Endometrium (tissue), 2 donors: ENCODE measurements around the gene BEST2.
"Not testable (repeated sequence)": the region's sequence is repeated elsewhere in the genome, so short reads cannot be mapped to it uniquely, and the experiment has no call there.

Experiments used
- FAIRE-seq: peaks from 2 replicates; lab custom pipeline; 2012; peaks lifted over from hg19 to GRCh38; lab: Jason Lieb, UNC
- donor health status: control.
- donor health status: control.

BEST2 gene

DNA sequence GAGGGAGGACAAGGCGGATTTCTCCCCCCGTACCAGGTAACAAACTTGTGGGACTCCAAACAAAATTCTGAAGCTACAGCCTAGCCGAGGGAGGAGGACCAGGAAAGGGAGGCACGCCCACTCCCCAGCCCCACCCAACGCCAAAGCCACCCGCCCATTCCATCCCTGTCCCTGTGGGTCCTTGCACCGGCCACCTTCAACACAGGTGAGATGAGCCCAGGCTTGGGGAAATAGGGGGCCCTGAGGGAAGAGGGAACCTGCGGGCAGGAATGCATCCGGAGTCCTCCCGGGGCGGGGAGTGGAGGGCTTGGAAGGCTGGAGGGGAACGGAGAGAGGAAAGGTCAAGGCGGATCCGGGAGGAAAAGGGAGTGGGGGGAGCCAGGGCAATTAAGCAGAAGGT is at the start of gene BEST2:
BEST2 (plus strand) TSS at position 157 of the 400 bp plus-strand sequence. CDS start 802 bp downstream, outside the sequence.
- no peak for FAIRE-seq

DNA sequence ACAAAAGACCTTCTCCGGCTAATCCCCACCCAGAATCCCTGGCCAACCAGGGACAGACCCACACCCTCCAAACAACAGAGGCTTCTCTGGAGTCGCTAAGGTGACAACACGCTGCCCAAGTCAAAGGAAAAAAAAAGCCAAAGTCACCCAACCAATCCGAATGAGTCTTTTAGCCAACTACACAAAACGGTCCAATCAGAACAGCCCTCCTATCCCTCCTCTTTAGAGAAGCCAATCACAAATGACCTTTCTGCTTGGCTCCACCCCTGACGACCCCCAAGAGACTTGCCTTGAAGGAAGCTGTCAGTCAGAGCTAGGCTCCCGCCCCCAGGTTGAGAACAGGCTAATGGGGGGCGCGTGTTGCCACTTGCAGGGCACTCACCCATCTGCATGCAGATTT is 48.5 kb upstream of the BEST2 start:
- FAIRE-seq = no peak

DNA sequence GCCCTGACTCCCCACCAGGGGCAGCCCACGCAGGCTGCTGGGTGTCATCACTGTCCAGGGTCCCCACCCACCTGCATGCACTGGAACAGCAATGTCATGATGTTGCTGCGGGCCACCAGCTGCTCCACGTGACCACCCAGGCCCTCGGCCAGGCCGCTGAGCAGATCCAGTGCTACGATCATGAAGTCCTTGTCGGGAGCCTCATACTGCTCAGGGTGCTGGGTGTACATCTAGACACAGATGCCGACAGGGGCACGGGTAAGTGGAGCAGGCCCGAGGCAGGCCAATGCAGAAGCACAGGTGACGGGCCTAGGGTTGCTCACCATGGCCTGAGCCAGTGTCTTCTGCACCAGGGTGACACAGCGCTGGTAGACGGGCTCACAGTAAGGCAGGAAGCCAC is 46.4 kb upstream of the BEST2 start:
- no peak for FAIRE-seq

DNA sequence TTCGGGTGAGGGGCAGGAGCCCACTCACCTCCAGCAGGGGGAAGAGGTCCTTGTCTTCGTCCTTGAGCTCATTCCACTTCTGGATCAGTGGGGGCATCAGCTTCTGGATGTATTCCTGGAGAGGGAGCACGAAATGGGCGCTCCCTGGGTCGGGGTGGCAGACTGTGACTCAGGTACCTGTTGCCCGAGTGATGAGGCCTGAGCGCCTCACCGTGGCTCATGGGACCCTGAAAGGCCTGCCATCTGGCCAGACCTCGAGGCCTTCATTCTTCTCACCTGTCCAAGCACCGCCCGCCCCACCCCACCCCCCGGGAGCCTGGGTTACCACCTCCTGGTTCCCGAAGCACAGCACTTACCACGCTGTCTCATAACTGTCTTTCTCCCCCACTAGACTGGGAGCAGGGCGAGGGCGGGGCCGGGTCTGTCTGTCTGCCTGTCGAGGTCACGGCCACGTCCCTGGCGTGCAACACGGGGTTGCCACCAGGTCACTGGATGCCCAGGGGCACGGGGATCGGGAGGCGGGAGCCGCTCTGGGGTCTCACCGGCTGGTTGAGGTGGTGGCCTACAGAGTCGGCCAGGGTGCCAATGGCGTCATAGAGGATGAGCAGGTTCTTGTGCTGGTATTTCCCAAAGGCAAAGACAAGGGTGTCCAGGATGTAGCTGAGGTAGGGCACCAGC is 45.8 kb upstream of the BEST2 start:
- no peak for FAIRE-seq

DNA sequence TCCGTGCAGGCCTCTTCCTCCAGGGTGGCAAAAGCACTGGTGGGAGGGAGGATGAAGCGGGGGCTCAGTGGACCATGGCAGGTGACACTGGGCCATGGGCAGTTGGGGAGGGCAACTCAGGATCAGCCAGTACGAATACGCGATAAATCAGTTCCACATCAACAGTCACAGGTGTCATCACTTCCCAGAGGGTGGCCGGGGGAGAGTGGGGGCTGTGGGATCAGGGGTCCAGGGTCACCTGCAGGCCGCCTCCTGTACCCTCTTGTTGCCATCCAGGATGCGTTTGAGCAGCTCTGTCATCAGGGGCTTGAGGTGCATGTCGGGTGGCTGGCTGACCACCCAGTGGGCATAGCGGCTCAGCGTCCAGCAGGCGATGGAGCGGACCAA is 45.3 kb upstream of the BEST2 start:
- no peak for FAIRE-seq

DNA sequence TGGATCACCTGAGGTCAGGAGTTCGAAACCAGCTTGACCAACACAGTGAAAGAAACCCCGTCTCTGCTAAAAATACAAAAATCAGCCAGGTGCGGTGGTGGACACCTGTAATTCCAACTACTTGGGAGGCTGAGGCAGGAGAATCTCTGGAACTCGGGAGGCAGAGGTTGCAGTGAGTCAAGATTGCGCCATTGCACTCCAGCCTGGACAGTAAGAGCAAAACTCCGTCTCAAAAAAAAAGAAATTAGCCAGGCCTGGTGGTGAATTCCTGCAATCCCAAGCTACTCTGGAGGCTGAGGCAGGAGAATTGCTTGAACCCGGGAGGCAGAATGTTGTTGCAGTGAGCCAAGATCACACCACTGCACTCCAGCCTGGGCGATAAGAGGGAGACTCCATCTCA is 43.0 kb upstream of the BEST2 start:
- FAIRE-seq = no peak

DNA sequence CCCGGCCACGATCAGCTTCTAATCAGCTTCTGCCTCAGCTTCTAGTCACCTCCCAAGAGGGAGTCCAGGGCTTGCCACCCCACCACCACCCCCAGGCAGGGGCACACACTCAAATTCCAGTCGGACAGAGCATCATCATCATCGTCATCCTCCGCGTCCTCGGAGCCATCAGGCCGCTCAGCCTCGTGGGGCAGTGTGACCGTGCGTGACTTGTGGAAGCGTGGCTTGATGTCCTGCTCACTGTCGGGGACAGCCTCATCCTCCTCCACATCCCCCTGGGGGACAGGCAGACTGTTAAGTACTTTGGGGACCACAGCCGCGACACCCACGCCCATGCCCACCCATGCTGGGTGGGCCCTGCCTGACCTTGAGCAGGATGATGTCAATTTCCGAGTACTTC is 40.4 kb upstream of the BEST2 start:
- FAIRE-seq = no peak

DNA sequence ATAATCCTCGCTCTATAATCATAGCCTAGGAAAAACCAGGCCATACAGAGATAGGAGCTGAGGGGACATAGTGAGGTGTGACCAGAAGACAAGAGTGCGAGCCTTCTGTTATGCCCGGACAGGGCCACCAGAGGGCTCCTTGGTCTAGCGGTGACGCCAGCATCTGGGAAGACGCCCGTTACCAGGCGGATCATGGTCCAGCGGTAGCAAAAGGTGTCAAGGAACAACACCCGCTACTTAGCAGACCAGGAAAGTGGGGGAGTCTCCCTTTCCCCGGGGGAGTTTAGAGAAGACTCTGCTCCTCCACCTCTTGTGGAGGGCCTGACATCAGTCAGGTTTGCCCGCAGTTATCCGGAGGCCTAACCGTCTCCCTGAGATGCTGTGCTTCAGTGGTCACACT is 39.5 kb upstream of the BEST2 start:
- FAIRE-seq = not testable (repeated sequence)

DNA sequence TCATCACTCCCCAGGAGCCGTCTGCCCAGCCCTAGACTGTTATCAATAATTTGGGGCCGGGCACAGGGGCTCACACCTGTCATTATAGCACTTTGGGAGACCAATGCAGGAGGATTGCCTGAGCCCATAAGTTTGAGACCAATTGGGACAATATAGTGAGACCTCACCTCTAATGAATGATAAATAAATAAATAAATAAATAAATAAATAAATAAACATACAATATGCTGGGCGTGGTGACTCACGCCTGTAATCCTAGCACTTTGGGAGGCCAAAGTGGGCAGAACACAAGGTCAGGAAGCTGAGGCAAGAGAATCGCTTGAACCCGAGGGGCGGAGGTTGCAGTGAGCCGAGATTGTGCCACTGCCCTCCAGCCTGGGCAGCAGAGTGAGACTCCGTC is 38.3 kb upstream of the BEST2 start:
- not testable (repeated sequence) for FAIRE-seq

DNA sequence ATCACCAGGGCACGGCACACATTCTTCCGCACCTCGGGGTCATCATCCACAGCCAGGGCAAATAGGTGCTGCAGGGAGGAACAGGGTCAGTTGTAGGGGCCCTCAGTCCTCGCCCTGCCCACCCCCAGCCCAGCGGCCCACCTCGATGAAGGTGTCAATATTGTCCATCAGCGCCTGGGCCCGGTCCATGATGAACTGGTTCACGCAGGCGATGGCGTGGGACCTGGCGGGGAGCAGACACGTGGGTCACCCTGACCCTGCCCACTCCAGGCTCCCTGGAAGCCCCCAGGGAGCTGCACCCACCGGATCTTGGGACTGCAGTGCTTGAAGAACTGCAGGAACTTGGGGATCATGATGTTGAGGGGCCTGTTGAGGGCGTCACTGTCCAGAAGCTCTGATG is 36.5 kb upstream of the BEST2 start:
- no peak for FAIRE-seq

DNA sequence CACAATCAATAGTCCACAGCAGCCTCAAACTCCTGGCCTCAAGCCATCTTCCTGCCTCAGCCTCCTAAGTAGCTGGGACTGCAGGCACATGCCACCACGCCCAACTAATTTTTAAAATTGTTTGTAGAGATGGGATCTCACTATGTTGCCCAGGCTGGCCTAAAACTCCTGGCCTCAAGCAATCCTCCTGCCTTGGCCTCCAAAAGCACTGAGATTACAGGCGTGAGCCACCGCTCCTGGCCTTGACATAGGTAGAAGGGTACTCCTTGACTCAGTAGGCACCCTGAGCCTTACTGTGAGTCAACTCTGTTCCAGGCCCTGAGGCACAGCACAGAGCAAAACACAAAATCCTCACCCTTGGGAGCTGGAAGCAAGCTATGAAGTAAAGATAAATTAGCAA is 35.7 kb upstream of the BEST2 start:
- no peak for FAIRE-seq

DNA sequence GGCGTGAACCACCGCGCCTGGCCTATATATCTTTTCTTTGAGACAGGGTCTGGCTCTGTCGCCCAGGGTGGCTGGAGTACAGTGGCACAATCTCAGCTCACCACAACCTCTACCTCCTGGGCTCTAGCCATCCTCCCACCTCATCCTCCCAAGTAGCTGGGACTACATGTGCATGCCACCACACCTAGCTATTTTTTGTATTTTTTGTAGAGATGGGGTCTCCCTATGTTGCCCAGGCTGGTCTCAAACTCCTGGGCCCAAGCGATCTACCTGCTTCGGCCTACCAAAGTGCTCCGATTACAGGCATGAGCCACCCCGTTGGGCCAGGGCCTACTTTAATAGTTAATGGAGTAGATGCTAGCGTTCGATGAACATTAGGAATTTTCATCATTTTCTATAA is 31.3 kb upstream of the BEST2 start:
- FAIRE-seq = no peak

DNA sequence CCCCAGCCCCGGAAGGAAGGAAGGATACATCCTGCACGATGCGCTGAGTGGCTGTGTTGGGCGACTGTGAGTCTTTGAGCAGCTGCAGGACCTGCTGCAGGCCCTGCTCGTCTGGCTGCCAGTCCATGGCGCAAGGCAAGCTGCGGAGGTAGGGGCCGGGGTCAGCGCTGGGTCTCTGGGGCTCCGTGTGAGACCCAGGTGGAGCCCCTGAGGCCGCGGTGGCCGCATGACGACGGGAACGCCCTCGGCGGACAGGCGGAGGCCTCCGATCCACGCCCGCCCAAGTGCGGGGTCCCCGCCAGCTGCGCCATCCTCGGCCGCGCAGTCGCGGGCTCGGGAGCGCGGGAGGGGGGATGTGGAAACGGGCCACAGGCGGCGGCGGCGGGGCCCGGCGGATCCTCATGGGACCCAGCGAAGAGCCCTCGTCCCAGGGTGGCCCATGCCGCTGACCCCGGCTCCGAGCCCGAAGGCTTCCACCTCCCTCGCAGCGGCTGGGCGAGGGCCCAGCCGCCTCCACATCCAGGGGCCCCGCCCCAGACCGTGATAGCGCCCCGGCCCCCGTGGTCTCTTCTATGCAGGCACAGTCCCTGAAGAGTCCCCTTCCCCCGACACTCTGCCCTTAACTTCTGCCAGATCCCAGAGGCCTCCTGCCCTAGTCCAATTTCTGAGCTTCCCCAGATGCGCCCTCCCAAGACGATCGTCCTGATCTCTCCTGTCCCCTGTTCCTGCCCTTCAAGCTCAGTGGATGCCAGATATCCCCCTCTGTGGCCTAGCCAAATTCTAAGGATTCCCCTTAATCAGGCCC is 30.5 kb upstream of the BEST2 start:
- FAIRE-seq = no peak

DNA sequence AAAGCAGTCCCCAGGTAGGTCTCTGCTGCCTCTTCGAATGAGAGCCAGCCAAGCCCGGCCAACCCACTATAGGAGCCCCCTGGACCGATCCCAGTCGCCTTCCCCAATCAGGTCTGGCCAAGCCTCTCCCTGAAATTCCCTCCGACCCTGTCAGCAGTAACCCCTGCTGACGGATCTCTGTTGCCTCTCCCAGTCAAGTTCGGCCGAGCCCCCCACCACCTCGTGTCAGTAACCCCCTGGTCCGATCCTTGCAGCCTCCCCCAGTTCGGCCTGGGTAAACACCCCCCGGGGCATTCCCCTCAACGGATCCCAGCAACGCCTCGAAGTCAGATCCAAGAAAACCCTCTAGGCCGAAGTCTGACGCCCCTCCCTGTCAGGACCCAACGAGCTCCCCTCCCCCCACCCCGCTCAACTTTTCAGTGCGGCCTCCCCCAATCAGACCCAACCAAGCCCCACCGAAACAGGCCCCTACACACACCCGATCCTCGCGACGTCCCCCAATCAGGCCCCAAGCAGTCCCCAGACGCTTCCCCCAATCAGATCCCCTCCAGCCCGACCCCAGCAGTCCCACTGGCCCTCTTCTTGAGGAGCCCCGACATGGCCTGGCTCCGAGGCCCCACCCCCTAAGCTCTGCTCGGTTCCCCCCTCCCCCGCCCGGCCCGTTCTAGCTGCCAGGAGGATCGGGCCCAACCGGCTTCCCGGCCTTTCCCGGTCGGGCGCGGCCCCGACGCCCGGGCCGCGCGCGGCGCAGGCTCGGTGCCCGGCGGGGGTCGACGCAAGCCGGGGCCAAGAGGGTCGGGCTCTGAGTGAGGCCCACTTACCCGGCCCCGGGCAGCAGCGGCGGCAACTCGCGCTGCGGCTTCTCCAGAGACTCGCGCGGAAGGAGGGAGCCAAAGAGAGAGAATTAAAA is 29.7 kb upstream of the BEST2 start:
- FAIRE-seq = no peak

DNA sequence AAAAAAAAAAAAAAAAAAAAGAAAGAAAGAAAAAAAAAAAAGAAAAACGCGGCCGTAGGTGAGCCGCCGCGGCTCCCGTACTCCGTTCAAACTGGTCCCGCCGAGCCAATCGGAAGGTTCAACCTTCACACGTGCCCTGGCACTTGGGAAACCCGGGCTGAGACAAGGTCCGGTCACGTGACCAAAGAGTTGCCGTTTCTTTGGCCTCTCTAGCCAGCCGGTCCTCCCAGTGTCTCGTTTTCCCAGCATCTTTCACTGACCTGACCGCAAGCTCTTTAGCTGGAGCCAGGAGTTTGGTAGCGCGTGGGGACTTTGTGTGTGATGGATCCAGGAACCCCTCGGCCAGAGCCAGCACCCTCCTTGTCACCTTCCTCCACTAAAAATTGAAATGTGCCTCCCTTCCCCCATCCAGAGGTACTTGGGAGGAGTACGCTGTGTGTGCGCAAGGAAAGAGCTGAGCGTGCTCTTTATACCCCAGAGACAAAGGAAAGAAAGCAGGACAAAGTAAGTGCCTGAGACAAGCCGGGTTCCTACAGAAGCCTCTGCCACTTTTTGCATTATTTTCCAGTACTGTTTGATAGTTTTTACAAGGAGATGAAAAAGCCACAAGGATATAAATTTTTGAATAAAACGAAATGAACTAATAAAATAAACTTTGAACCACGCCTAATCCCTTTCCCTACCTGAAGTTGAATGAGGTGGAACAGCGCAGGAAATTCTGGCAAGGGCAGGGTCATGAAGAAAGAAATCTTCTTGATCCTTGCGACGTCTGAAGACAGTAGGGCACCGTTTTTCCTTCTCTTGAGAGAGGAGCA is 28.8 kb upstream of the BEST2 start:
- peak; percentile 97 for FAIRE-seq

DNA sequence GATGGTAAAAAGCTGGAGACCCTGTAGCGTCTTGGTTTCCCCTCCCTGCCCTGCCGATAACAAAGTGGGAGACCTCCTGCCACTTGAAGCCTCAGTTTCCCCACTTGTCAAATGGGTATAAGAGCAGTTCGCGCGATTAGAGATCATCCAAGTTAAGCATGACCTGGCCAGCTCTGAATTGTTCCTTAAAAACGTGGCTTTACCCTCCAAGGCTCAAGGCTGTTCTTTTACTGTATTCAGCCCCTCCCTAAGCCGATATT is 28.3 kb upstream of the BEST2 start:
- no peak for FAIRE-seq

DNA sequence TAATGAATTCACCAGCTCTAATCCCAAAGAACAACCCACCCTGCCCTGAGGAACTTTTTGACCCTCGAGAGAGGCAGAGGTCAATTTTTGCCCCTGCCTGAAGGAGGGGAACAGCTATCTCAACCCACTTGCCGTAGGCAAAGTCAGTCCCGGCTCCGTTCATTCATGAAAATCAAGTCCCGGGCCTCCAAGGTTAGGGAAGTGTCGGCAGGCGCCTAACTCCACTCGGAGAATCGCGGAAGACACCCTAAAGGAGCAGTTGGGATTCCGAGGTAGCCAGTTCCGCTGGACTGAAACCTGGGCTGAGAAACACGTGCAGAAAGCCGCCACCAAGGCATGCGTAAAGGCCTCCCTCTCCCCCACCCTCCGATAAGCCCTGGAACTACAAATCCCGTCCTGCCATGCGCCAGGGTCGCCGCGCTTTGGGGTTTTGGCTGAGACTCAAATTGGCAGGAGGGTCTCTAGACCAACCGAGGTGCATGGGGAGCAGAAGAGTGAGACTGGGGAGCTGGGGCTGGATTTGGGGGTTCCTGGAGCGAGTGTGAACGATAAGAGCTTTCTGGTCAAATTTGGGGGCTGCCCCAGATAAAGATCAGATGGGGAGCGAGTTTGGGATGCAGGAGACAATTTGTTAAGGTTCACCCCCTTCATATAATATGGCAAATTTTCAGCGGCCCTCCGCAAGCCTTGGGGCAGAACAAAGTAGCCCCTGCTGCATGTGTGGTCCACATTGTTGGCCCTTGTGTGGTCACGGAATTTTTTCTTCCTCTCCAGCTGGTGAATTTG is 27.8 kb upstream of the BEST2 start, which contains the start of gene TNPO2:
TNPO2 (minus strand) TSS at position 292 of the 786 bp plus-strand sequence. CDS start 2,955 bp downstream, outside the sequence.
- FAIRE-seq = no peak

DNA sequence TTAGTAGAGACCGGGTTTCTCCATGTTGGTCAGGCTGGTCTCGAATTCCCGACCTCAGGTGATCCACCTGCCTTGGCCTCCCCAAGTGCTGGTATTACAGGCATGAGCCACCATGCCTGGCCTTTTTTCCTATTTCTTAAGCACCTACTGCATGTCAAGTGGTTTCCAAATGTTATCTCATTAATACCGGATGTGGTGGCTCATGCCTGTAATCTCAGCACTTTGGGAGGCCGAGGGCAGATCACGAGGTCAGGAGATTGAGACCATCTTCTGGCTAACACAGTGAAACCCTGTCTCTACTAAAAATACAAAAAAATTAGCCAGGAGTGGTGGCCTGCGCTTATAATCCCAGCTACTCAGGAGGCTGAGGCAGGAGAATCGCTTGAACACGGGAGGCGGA is 26.0 kb upstream of the BEST2 start:
- FAIRE-seq = not testable (repeated sequence)

DNA sequence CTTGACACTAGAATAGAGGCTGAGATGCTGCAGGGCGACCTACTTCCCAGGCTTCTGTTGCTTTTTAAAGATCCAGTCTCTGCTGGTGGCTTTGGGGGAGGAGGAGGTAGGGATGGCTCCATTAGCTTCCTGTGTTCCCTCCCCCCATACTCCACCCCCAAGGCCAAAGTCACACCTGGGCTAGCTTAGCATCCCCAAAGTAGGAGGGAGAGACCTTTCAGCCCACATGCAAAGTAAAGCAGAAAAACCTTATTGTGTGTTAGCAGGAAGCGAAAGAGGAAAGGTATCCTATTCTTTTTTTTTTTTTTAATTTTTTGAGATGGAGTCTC is 24.6 kb upstream of the BEST2 start:
- no peak for FAIRE-seq

DNA sequence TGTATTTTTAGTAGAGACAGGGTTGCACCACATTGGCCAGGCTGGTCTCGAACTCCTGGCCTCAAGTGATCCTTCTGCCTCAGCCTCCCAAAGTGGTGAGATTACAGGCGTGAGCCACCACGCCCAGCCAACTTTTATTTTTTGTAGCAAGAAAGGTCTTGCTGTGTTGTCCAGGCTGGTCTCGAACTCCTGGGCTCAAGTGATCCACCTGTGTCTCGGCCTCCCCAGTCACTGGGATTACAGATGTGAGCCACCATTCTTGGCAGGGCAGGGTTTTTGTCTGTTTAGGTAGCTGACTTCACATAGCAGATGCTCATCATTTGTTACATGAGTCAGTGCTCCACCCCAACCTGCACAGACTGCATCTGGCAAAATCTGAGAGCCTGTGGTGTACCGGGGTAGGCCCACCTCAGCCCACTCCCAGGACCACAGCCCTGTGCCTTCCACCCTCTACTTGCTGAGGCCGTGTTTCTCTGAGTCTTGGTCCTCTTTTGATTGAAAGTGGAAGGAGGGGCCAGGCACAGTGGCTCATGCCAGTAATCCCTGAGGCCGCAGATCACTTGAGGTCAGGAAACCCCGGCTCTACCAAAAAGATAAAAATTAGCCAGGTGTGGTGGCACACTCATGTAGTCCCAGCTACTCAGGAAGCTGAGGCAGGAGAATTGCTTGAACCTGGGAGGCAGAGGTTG is 23.7 kb upstream of the BEST2 start:
- FAIRE-seq = no peak

DNA sequence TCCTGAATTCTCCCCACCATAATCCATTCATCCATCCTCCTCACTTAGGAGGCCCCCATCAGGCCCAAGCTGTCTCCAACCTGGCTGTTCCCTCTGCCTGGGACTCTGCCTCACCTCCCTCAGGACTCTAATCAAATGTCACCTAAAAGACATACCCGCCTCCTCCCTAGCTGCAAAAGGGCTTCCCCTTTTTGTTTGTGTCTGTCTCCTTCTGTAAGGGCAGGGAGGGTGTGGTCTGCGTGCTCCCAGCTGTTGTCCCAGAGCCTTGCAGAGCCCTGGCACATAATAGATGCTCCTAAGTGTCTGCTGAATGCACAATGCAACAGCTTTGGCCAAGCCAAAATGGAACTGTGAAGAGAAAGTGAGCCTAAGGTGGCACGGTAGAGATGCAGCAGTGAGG is 21.5 kb upstream of the BEST2 start:
- FAIRE-seq = no peak
